ENCODE measurements around the gene SKOR1.

- TF ChIP-seq CTCF (IDR thresholded peaks at IDR 0.05) (no peak), POLR2A (IDR thresholded peaks at IDR 0.05) (no peak)
These were observed 7.8 kb downstream of the SKOR1 start for GRCh38 chr15:67832897-67833709.
